Measurements from ENCODE around the gene CREBBP.

Gene CREBBP

GRCh38 chr16:3677994-3678393, 202.5 kb downstream of the CREBBP start:
- Histone ChIP-seq H3K36me3 (ENCODE audit: insufficient read depth, insufficient read length, low read length) (peaks cover 96% of the 10 kb centered on the region), H3K4me3 (ENCODE audit: insufficient read length, low read depth) (no peak overlapping the region), H3K9me3 (ENCODE audit: insufficient read depth, low read length) (peaks cover 8% of the 10 kb centered on the region; the same call in 1 of the 2 replicates), H3K9ac (ENCODE audit: insufficient read length, low read depth) (no peak overlapping the region), H3K27me3 (ENCODE audit: insufficient read depth, insufficient read length) (no peaks in the 10 kb centered on the region), H3K4me1 (ENCODE audit: insufficient read depth, insufficient read length) (peaks cover 6% of the 10 kb centered on the region)
- DNase-seq (ENCODE audit: low read depth, low spot score): no peak
- TF ChIP-seq SUZ12 (IDR thresholded peaks at IDR 0.05; ENCODE audit: extremely low read depth, insufficient read depth, insufficient read length) (no peak), ZNF274 (IDR thresholded peaks at IDR 0.05; ENCODE audit: low read depth, low read length) (no peak), YY1 (IDR thresholded peaks at IDR 0.05; ENCODE audit: insufficient read depth, insufficient read length) (no peak)

GRCh38 chr16:3675601-3676130, 204.8 kb downstream of the CREBBP start:
- H3K36me3 ChIP-seq (ENCODE audit: insufficient read depth, insufficient read length, low read length): peaks cover 96% of the 10 kb centered on the region
- no peak for DNase-seq (ENCODE audit: low read depth, low spot score)

More at GRCh38 chr16:3675601-3676130, 204.8 kb downstream of the CREBBP start:
- Histone ChIP-seq H3K9me3 (ENCODE audit: insufficient read depth, low read length) (no peaks in the 10 kb centered on the region), H3K27me3 (ENCODE audit: insufficient read depth, insufficient read length) (no peaks in the 10 kb centered on the region), H3K9ac (ENCODE audit: insufficient read length, low read depth) (no peak overlapping the region), H3K4me1 (ENCODE audit: insufficient read depth, insufficient read length) (peaks cover 6% of the 10 kb centered on the region), H3K4me3 (ENCODE audit: insufficient read length, low read depth) (no peak overlapping the region)
- TF ChIP-seq YY1 (IDR thresholded peaks at IDR 0.05; ENCODE audit: insufficient read depth, insufficient read length) (no peak), ZNF274 (IDR thresholded peaks at IDR 0.05; ENCODE audit: low read depth, low read length) (no peak), SUZ12 (IDR thresholded peaks at IDR 0.05; ENCODE audit: extremely low read depth, insufficient read depth, insufficient read length) (no peak)
